ENCODE measurements around the gene SRP68. TPM values are rescaled to one million over a fixed set of nuclear protein-coding genes. Genes with fewer than 3 reads are reported as not detected.

SRP68 gene
- total RNA-seq, 2 donors from 2014 or later, result 35.2 to 43.9 TPM

- Histone ChIP-seq H3K4me1 (peaks cover 0 to 8% of the 10 kb centered on the region in 2 donors), H3K4me3 (no peak overlapping the region), H3K27me3 (no peaks in the 10 kb centered on the region), H3K9me3 (no peaks in the 10 kb centered on the region), H3K27ac (no peak overlapping the region), H3K36me3 (peaks cover 75% of the 10 kb centered on the region)
- no peak for TF ChIP-seq CTCF (IDR thresholded peaks at IDR 0.05)
- DNase-seq (ENCODE audit: low spot score), result no peak
Observed at GRCh38 chr17:76053246-76054111, 18.8 kb downstream of the SRP68 start.

- Histone ChIP-seq H3K36me3 (peaks cover 75% of the 10 kb centered on the region), H3K9me3 (no peaks in the 10 kb centered on the region), H3K4me3 (no peak overlapping the region), H3K27me3 (no peaks in the 10 kb centered on the region), H3K4me1 (peaks cover 0 to 8% of the 10 kb centered on the region in 2 donors), H3K27ac (no peak overlapping the region)
- no peak for TF ChIP-seq CTCF (IDR thresholded peaks at IDR 0.05)
- DNase-seq (ENCODE audit: low spot score), result no peak
Observed at GRCh38 chr17:76051561-76051960, 20.8 kb downstream of the SRP68 start.

- peaks cover 0 to 8% of the 10 kb centered on the region in 2 donors for H3K4me1 ChIP-seq
- peaks cover 77% of the 10 kb centered on the region for H3K36me3 ChIP-seq
- H3K27ac ChIP-seq, result no peak overlapping the region
- no peaks in the 10 kb centered on the region for H3K9me3 ChIP-seq
- no peak overlapping the region for H3K4me3 ChIP-seq
- H3K27me3 ChIP-seq, result no peaks in the 10 kb centered on the region
- DNase-seq (ENCODE audit: low spot score), result no peak
- TF ChIP-seq CTCF (IDR thresholded peaks at IDR 0.05), result no peak
Observed at GRCh38 chr17:76050538-76051467, 21.5 kb downstream of the SRP68 start.

GRCh38 chr17:76049836-76050537 lies 22.3 kb downstream of the SRP68 start:
- no peak for DNase-seq (ENCODE audit: low spot score)
- no peaks in the 10 kb centered on the region for H3K27me3 ChIP-seq
- no peak overlapping the region for H3K27ac ChIP-seq
- no peak overlapping the region for H3K4me3 ChIP-seq
- peaks cover 0 to 8% of the 10 kb centered on the region in 2 donors for H3K4me1 ChIP-seq
- no peaks in the 10 kb centered on the region for H3K9me3 ChIP-seq
- peaks cover 77% of the 10 kb centered on the region for H3K36me3 ChIP-seq
- no peak for TF ChIP-seq CTCF (IDR thresholded peaks at IDR 0.05)

GRCh38 chr17:76049239-76049638 lies 23.1 kb downstream of the SRP68 start:
- no peak for DNase-seq (ENCODE audit: low spot score)
- H3K36me3 ChIP-seq, result peaks cover 80% of the 10 kb centered on the region
- H3K4me3 ChIP-seq, result no peak overlapping the region
- H3K9me3 ChIP-seq, result no peaks in the 10 kb centered on the region
- no peaks in the 10 kb centered on the region for H3K27me3 ChIP-seq
- peaks cover 0 to 8% of the 10 kb centered on the region in 2 donors for H3K4me1 ChIP-seq
- no peak for TF ChIP-seq CTCF (IDR thresholded peaks at IDR 0.05)
- H3K27ac ChIP-seq, result no peak overlapping the region

Data from right atrium auricular region (tissue), 2 donors.